Subcutaneous adipose tissue (tissue), 4 donors: Measurements from ENCODE around the gene GLIPR1. TPM values are rescaled to one million over a fixed set of nuclear protein-coding genes. Genes with fewer than 3 reads are reported as not detected.

Experiments
- total RNA-seq, 4 donors: library from RNA; depleted of rRNA; stranded (reverse); fragments of >200 nt; gene quantifications; one replicate each; pipeline ENCODE4 v1.1.0, GENCODE V29; 2016
- TF ChIP-seq, protein P1 (sequence below): fragments of 450-650 bp; IDR thresholded peaks from one replicate; pipeline ENCODE4 v1.5.1; 2016; ENCODE audit warnings: low read depth, mild to moderate bottlenecking, control low read depth, antibody characterized with exemption, moderate library complexity

GLIPR1 gene
- total RNA-seq, 4 donors from 2014 or later = 8.9 to 82.6 (median 24.2) TPM

DNA sequence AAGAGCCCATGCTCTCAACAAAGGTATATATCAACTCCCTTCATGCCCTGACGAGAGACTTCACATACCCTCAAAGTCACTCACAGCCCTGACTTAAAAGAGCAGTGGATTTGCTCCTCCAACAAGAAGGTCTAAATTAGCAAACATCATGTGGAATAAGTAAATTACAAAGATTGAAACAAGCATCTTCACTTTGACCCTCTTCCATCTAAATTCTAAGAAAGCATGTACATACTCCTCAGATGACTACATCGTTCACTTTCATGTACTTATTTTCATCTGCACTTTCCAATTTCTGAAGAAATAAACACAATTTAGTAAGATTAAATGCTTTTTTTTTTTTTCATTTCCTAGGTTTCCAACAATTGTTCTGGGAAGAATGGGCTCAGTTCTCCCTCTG lies 69.4 kb downstream of the GLIPR1 start:
- TF ChIP-seq, protein P1, sequence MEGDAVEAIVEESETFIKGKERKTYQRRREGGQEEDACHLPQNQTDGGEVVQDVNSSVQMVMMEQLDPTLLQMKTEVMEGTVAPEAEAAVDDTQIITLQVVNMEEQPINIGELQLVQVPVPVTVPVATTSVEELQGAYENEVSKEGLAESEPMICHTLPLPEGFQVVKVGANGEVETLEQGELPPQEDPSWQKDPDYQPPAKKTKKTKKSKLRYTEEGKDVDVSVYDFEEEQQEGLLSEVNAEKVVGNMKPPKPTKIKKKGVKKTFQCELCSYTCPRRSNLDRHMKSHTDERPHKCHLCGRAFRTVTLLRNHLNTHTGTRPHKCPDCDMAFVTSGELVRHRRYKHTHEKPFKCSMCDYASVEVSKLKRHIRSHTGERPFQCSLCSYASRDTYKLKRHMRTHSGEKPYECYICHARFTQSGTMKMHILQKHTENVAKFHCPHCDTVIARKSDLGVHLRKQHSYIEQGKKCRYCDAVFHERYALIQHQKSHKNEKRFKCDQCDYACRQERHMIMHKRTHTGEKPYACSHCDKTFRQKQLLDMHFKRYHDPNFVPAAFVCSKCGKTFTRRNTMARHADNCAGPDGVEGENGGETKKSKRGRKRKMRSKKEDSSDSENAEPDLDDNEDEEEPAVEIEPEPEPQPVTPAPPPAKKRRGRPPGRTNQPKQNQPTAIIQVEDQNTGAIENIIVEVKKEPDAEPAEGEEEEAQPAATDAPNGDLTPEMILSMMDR = no peak

GRCh38 chr12:75550401-75551240 lies 70.1 kb downstream of the GLIPR1 start:
- TF ChIP-seq, protein P1 = no peak

GRCh38 chr12:75551477-75551876 lies 70.9 kb downstream of the GLIPR1 start:
- TF ChIP-seq, protein P1 = no peak

DNA sequence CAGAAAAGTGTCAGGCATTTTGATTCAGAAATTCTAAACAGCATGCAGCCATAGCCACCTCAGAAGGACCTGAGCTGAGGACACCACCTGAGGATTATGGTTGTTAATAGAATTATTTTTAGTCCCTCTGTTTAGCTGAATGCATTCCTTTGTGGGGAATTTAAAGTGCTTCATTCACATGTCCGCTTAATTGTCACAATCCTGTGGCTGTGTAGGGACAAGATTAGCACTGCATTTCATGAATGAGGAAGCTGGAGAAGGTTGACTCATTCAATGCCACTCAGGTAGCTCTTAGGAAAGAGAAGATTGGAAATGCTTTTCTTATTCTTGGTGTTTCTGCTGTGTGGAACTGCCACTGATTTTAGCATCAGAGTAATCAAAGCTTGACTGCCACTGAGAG lies 72.8 kb downstream of the GLIPR1 start:
- TF ChIP-seq, protein P1 = no peak

Other genes with a start within 250 kb of the GLIPR1 start
- gene CAPS2, start 150.4 kb upstream of the GLIPR1 start, total RNA-seq = 10 to 100 TPM in 3 of 4 donors, 1 to 10 TPM in 1; 8.6 to 22.2 (median 14.9) TPM
- not detected for gene GLIPR1L1, start 146.1 kb upstream of the GLIPR1 start, total RNA-seq
- 1 to 10 TPM in 3 of 4 donors, under 1 TPM in 1; 0.66 to 2.5 (median 1.6) TPM for gene GLIPR1L2, start 89.7 kb upstream of the GLIPR1 start, total RNA-seq
- gene KRR1, start 30.9 kb downstream of the GLIPR1 start, total RNA-seq = 10 to 100 TPM; 21.9 to 66.7 (median 31.8) TPM